Natural killer cell (primary cell): ENCODE measurements around the gene SMIM36. TPM values are rescaled to one million over a fixed set of nuclear protein-coding genes. Genes with fewer than 3 reads are reported as not detected.

ENCODE experiments used
- ATAC-seq, 3 donors: fragments of 150-1000 bp in 2 of 3; fragments of 200-7000 bp in 1 of 3; cut with Tn5 transposase; 1 replicate in 1 of 3; 2 replicates in 2 of 3; pipeline ENCODE4 v1.10.0; 2021; ENCODE audit warnings: mild to moderate bottlenecking in 2 of 3, moderate library complexity in 2 of 3
- DNase-seq, 2 donors: peaks; one replicate each; pipeline versions ENCODE4 v3.0.0 to v3.0.0-alpha.2; 2013 to 2021; ENCODE audit warnings: mixed read lengths in 1 of 2
- H3K27ac ChIP-seq: one replicate; pipeline ENCODE4 v1.5.1; 2013; ENCODE audit warnings: mild to moderate bottlenecking, low read length
- H3K27me3 ChIP-seq: one replicate; pipeline ENCODE4 v1.6.1; 2013; ENCODE audit warnings: low read length; ENCODE audit not compliant: control insufficient read depth, insufficient read depth
- H3K36me3 ChIP-seq: one replicate; pipeline ENCODE4 v1.6.1; 2013; ENCODE audit warnings: low read length; ENCODE audit not compliant: control insufficient read depth, insufficient read depth
- H3K4me1 ChIP-seq: one replicate; pipeline ENCODE4 v1.6.1; 2013; ENCODE audit warnings: low read length; ENCODE audit not compliant: control insufficient read depth, insufficient read depth
- H3K4me3 ChIP-seq: one replicate; pipeline ENCODE4 v1.5.1; 2013; ENCODE audit warnings: low read length
- H3K9me3 ChIP-seq: one replicate; pipeline ENCODE4 v1.6.1; 2013; ENCODE audit warnings: low read length; ENCODE audit not compliant: control insufficient read depth, insufficient read depth
- H3K27ac Mint-ChIP-seq, 2 donors: one replicate each; pipeline ENCODE4 v1.8.0; 2022; ENCODE audit warnings: mild to moderate bottlenecking in 2 of 2, mixed read lengths in 2 of 2, moderate library complexity in 1 of 2
- H3K27me3 Mint-ChIP-seq, 2 donors: one replicate each; pipeline ENCODE4 v1.8.0; 2022; ENCODE audit warnings: low read depth in 2 of 2, mixed read lengths in 2 of 2
- H3K36me3 Mint-ChIP-seq: one replicate; pipeline ENCODE4 v1.8.0; 2022; ENCODE audit warnings: mixed read lengths
- H3K4me1 Mint-ChIP-seq, 2 donors: one replicate each; pipeline ENCODE4 v1.8.0; 2022; ENCODE audit warnings: mixed read lengths in 2 of 2
- H3K4me3 Mint-ChIP-seq: one replicate; pipeline ENCODE4 v1.8.0; 2022; ENCODE audit warnings: mild to moderate bottlenecking, moderate library complexity, mixed read lengths
- H3K9me3 Mint-ChIP-seq, 2 donors: one replicate each; pipeline ENCODE4 v1.8.0; 2022; ENCODE audit warnings: mixed read lengths in 2 of 2
- CTCF ChIP-seq: fragments of 200-600 bp; IDR thresholded peaks from one replicate; pipeline ENCODE4 v1.8.0; 2022; ENCODE audit warnings: antibody characterized with exemption
- WGBS: methylation state at CpG from one replicate; pipeline ENCODE4 v1.1.7; 2013; ENCODE audit warnings: missing lambda C conversion rate; ENCODE audit not compliant: insufficient coverage; 5-methylcytosine and 5-hydroxymethylcytosine counted together
- intact Hi-C: fragments of 100-400 bp; cut with micrococcal nuclease; formaldehyde crosslinking; loops from one replicate; pipeline ENCODE4 v1.14.2; 2022
- total RNA-seq, 4 donors: library from RNA; stranded (reverse); fragments of 120-200 nt in 1 of 4; gene quantifications; one replicate each; pipeline versions ENCODE4 v1.2.3 to v1.2.4, GENCODE V29; 2013 to 2022

Gene SMIM36
- total RNA-seq, 3 donors from 2014 or later (not counting 1 experiment from before 2014, with no cell fraction given) = not detected

- no peak for TF ChIP-seq CTCF
- Histone ChIP-seq H3K9me3 (no peaks in the 10 kb centered on the region), H3K27me3 (no peaks in the 10 kb centered on the region), H3K4me1 (no peaks in the 10 kb centered on the region), H3K36me3 (no peaks in the 10 kb centered on the region), H3K4me3 (no peak overlapping the region), H3K27ac (no peak overlapping the region)
- Mint-ChIP-seq H3K4me1 (peaks cover 0 to 7% of the 10 kb centered on the region in 2 donors), H3K27ac (no peak overlapping the region), H3K4me3 (no peak overlapping the region), H3K36me3 (no peaks in the 10 kb centered on the region), H3K9me3 (no peaks in the 10 kb centered on the region), H3K27me3 (peaks cover 7 to 8% of the 10 kb centered on the region in 2 donors)
- no peak for DNase-seq
- no peak for ATAC-seq
- 81% methylated on average over 1 of the region's 1 CpG for WGBS
- intact Hi-C loops = no loop called here
Observed at GRCh38 chr17:55451203-55451641, 60.0 kb downstream of the SMIM36 start.

- Mint-ChIP-seq H3K4me1 (peaks cover 0 to 7% of the 10 kb centered on the region in 2 donors), H3K27me3 (peaks cover 5 to 7% of the 10 kb centered on the region in 2 donors), H3K36me3 (no peaks in the 10 kb centered on the region), H3K4me3 (no peak overlapping the region), H3K9me3 (no peaks in the 10 kb centered on the region), H3K27ac (no peak overlapping the region)
- Histone ChIP-seq H3K36me3 (no peaks in the 10 kb centered on the region), H3K4me3 (no peak overlapping the region), H3K27me3 (no peaks in the 10 kb centered on the region), H3K4me1 (no peaks in the 10 kb centered on the region), H3K9me3 (no peaks in the 10 kb centered on the region), H3K27ac (no peak overlapping the region)
- intact Hi-C loops = no loop called here
- no peak for TF ChIP-seq CTCF
- DNase-seq (no peak), ATAC-seq (no peak)
- 90% methylated on average over 7 of the region's 7 CpGs for WGBS
Observed at GRCh38 chr17:55450232-55450825, 60.9 kb downstream of the SMIM36 start.

GRCh38 chr17:55448681-55449080, 62.6 kb downstream of the SMIM36 start:
- H3K36me3 Mint-ChIP-seq = no peaks in the 10 kb centered on the region
- WGBS = 66% methylated on average over 4 of the region's 4 CpGs
- TF ChIP-seq CTCF = no peak
- Histone ChIP-seq H3K36me3 (no peaks in the 10 kb centered on the region), H3K27me3 (no peaks in the 10 kb centered on the region), H3K4me1 (no peaks in the 10 kb centered on the region), H3K9me3 (no peaks in the 10 kb centered on the region), H3K27ac (no peak overlapping the region), H3K4me3 (no peak overlapping the region)
- no peaks in the 10 kb centered on the region for H3K9me3 Mint-ChIP-seq
- H3K27ac Mint-ChIP-seq = no peak overlapping the region
- no peak overlapping the region for H3K4me3 Mint-ChIP-seq
- peaks cover 2 to 5% of the 10 kb centered on the region in 2 donors for H3K27me3 Mint-ChIP-seq
- intact Hi-C loops = no loop called here
- ATAC-seq (no peak), DNase-seq (no peak)
- H3K4me1 Mint-ChIP-seq = peaks cover 0 to 7% of the 10 kb centered on the region in 2 donors
